ENCODE measurements around the gene GRK5. TPM values are rescaled to one million over a fixed set of nuclear protein-coding genes. Genes with fewer than 3 reads are reported as not detected.

Gene GRK5
- total RNA-seq, 1 experiment from 2014 or later, result 1.2 TPM

DNA sequence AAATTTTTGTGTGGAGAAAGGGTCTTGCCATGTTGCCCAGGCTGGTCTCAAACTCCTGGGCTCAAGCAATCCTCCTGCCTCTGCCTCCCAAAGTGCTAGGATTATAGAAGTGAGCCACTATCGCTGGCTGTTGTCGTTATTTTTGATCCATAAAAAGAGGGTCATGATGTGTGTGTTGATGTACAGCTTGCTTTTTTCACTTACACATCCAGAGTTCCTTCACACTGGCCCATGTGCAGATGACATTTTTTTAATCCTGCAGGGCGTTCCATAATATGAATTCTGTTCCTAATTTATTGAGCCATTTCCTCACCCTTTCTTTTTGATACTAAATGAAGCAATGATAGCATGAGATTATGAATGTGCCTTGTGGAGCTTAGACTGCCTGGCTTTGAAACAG is 40.8 kb downstream of the GRK5 start:
- Histone ChIP-seq H3K23ac (ENCODE audit: insufficient read length, low read depth, low read length) (no peak overlapping the region), H4K8ac (replicated peaks; ENCODE audit: insufficient read length, low read depth, low read length) (no peak overlapping the region), H4K20me1 (ENCODE audit: control insufficient read depth, insufficient read depth, insufficient read length) (no peaks in the 10 kb centered on the region), H3K18ac (ENCODE audit: insufficient read length, low read depth, low read length) (no peak overlapping the region), H3K14ac (ENCODE audit: insufficient read depth, low read length) (no peak overlapping the region), H2BK120ac (ENCODE audit: low read depth, low read length, poor library complexity, severe bottlenecking) (no peak overlapping the region), H3K79me1 (ENCODE audit: insufficient read depth, low read depth, low read length, poor library complexity, severe bottlenecking) (no peaks in the 10 kb centered on the region), H2AFZ (ENCODE audit: low read length) (no peak overlapping the region), H2BK15ac (ENCODE audit: low read depth, low read length) (no peak overlapping the region), H3K27ac (ENCODE audit: insufficient read length, low read depth, low read length) (no peak overlapping the region), H2BK20ac (ENCODE audit: low read depth, low read length, poor library complexity, severe bottlenecking) (no peak overlapping the region), H3K23me2 (ENCODE audit: insufficient read length, low read depth, low read length, poor library complexity, severe bottlenecking) (no peaks in the 10 kb centered on the region), H2BK12ac (ENCODE audit: insufficient read length, low read depth, low read length) (no peak overlapping the region), H3K27me3 (ENCODE audit: insufficient read depth, low read length) (peaks cover 5% of the 10 kb centered on the region; the same call in 1 of the 2 replicates), H3K9me3 (ENCODE audit: control insufficient read depth, low read depth, low read length) (no peaks in the 10 kb centered on the region), H3K4me2 (ENCODE audit: insufficient read depth, insufficient read length, low read length) (no peak overlapping the region), H4K5ac (ENCODE audit: insufficient read length, low read depth, low read length) (no peak overlapping the region), H2BK5ac (ENCODE audit: insufficient read length, low read length) (no peak overlapping the region), H2AK5ac (ENCODE audit: insufficient read length, low read length) (no peak overlapping the region), H3T11ph (ENCODE audit: low read length) (no peak overlapping the region), H3K56ac (ENCODE audit: insufficient read length, low read depth, low read length) (no peak overlapping the region), H4K91ac (ENCODE audit: insufficient read length, low read depth, low read length) (no peak overlapping the region), H3K4me1 (ENCODE audit: insufficient read depth, low read length) (peaks cover 4% of the 10 kb centered on the region; the same call in 1 of the 2 replicates), H3K4ac (ENCODE audit: low read depth, low read length) (no peak overlapping the region), H3K9ac (ENCODE audit: extremely low read depth, insufficient read length, low read length) (no peak overlapping the region), H3K79me2 (ENCODE audit: insufficient read depth, low read length) (no peaks in the 10 kb centered on the region)
- Mint-ChIP-seq H3K27ac (no peak overlapping the region), H3K4me1 (peaks cover 15 to 21% of the 10 kb centered on the region in 2 experiments), H3K36me3 (ENCODE audit: insufficient read depth in 1 of 3, low read depth in 3 of 3) (no peaks in the 10 kb centered on the region), H3K4me3 (no peak overlapping the region), H3K27me3 (ENCODE audit: low read depth) (peaks cover 35% of the 10 kb centered on the region), H3K9me3 (no peaks in the 10 kb centered on the region)
- WGBS (ENCODE audit: extremely low coverage, insufficient read length, low lambda C conversion rate), result no CpG with 5 or more reads among the region's 3 CpGs
- TF ChIP-seq, protein P1, sequence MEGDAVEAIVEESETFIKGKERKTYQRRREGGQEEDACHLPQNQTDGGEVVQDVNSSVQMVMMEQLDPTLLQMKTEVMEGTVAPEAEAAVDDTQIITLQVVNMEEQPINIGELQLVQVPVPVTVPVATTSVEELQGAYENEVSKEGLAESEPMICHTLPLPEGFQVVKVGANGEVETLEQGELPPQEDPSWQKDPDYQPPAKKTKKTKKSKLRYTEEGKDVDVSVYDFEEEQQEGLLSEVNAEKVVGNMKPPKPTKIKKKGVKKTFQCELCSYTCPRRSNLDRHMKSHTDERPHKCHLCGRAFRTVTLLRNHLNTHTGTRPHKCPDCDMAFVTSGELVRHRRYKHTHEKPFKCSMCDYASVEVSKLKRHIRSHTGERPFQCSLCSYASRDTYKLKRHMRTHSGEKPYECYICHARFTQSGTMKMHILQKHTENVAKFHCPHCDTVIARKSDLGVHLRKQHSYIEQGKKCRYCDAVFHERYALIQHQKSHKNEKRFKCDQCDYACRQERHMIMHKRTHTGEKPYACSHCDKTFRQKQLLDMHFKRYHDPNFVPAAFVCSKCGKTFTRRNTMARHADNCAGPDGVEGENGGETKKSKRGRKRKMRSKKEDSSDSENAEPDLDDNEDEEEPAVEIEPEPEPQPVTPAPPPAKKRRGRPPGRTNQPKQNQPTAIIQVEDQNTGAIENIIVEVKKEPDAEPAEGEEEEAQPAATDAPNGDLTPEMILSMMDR (conservative IDR thresholded peaks at IDR 0.05), result no peak
- no peak for DNase-seq

All from H9 (cell line).